HG03521 (cell line): ENCODE measurements around the gene PANK4.
"Not testable (repeated sequence)": the region's sequence is repeated elsewhere in the genome, so short reads cannot be mapped to it uniquely, and the experiment has no call there.

Experiments used
- ATAC-seq: cut with Tn5 transposase; IDR thresholded peaks from one replicate; pipeline ENCODE4 v1.9.1; 2021; ENCODE audit warnings: mild to moderate bottlenecking, moderate library complexity; ENCODE audit not compliant: unreplicated experiment

PANK4 gene

GRCh38 chr1:2559509-2560298 lies 33.3 kb upstream of the PANK4 start:
- no peak for ATAC-seq

DNA sequence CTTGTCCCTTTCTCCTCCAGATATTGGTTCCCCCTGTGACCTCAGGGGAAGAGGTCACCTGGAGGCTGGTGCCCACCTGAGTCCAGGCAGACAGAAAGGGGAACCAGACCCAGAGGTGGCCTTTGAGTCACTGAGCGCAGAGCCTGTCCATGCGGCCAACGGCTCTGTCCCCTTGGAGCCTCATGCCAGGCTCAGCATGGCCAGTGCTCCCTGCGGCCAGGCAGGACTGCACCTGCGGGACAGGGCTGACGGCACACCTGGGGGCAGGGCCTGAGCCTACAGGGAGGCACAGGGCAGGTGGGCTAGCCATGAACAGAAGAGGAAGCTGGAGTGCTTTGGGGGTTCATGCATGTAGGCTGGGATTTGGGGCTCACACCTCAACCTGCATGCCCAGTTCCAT lies 32.5 kb upstream of the PANK4 start:
- ATAC-seq, result no peak

DNA sequence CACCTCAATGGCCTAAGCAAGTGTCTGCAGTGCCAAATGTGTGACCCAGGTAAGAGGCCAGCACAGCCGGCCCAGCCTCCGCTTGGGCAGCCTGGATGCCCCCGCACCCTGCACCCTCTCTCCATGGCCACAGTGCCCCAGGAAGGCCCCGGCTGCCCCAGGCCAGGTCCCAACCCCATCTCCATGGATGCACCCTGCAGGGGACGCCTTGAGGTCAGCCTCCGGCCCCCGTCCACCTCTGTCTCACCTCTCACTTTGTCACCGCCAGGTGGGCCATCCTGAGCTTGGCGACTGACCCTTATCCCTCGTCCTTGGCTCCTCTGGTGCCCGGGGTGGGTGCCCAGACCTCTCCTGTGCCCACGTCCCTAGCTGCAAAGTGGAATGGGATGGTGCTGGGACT lies 32.0 kb upstream of the PANK4 start:
- no peak for ATAC-seq

DNA sequence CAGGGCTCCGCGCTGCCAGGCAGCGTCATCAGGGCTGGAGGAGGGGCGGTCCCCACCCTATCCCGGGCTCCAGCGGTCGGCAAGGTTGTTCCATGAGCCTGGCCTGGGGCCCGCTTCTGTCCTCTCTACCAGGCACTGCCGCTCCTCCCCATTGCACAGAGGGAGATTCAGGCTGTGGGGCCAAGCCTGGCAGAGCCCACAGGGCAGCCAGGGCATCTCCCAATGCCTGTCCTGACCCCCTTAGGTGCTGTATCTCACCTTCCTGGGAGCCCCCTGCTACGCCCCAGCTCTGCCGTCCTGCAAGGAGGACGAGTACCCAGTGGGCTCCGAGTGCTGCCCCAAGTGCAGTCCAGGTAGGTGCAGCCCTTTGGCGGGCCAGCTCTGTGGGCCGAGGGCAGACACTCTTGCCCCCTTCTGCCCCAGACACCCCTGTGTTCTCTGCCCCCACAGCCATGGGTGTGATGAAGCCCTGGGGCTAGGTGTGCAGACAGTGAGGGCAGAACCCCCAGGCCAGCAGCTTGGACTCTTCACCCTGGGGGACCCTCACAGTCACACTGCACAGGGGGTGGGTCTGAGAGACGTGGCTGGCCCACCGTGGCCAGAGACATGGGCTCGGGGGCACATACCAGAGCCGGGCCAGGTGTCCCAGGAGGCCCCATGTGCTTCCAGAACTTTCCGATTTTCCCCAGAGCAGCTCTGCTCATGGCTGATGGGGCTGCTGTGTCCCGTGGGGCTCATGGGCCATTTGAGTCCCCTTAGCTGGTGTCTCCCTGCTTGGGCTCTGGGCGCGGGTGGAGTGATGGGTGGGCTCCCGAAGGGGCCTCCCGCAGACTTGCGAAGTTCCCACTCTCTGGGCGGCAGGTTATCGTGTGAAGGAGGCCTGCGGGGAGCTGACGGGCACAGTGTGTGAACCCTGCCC lies 31.3 kb upstream of the PANK4 start:
- ATAC-seq, result no peak

DNA sequence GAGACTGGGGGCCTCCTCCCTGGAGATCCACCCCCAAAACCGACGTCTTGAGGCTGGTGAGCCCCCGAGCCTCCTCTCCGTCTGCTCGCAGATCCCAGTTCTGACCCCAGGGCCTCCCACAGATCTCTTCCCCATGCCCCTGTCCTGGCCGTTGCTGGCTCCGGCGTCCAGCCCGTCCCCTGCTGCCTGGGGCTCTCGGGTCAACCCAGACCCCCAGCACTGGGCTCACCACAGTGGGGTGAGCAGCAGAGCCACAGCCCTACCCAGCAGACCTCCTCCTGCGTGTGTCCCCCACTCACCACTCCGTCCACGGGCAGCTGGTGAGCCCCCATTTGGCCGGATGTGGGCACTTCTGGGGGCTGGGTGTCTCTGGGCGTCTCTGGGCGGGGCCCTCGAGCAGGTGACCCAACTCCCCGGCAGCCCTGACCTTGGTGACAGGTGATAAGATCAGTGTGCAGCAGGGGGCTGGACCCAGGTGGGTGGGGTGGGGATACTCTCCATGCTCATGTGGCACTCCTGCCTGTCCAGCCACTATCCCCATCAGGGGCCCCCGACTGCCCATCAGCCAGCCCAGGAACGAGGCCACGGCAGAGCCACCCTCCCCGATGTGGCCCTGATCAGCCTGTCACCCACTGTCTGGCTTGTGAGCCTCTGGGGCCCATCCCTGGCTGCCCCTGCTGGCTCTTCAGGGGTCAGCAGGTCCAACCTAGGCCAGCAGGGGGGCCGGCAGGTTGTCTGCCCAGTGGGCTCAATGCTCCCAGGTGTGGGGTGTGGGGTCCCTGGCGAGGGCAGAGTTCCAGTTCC lies 30.5 kb upstream of the PANK4 start:
- ATAC-seq, result peak; percentile 20

GRCh38 chr1:2556277-2556677 lies 29.9 kb upstream of the PANK4 start, which contains the start of gene TNFRSF14:
Gene TNFRSF14 (plus strand): TSS chr1:2556371. CDS start chr1:2556665, 294 bp downstream.
- ATAC-seq, result peak; percentile 39

GRCh38 chr1:2555634-2556276 lies 29.4 kb upstream of the PANK4 start:
- ATAC-seq, result peak; percentile 25

- no peak for ATAC-seq
These were observed 28.4 kb upstream of the PANK4 start for GRCh38 chr1:2554621-2555387.

GRCh38 chr1:2553871-2554620 lies 27.6 kb upstream of the PANK4 start:
- no peak for ATAC-seq

DNA sequence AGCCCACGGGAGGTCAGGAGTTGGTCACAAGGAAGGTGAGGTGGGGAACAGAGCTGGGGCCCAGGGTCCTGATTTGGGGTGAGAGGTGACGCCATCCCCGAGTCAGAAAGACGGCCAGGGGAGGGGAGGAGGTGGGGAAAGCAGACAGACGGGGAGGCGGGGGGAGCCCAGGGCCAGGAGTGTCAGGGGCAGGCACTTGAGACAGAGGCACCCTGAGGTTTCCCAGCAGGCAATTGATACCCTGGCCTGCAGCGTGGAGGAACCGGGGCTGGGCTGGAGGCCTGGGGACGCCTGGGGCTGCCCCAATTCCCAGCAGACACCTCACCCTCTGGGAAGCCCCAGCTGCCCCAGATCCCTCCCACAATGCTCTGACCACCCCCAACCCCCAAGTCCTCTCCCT lies 26.7 kb upstream of the PANK4 start:
- ATAC-seq, result not testable (repeated sequence)

GRCh38 chr1:2552189-2552588 lies 25.8 kb upstream of the PANK4 start:
- no peak for ATAC-seq

- ATAC-seq, result not testable (repeated sequence)
These were observed 25.1 kb upstream of the PANK4 start for GRCh38 chr1:2551544-2551943.

- ATAC-seq, result not testable (repeated sequence)
These were observed 24.0 kb upstream of the PANK4 start for GRCh38 chr1:2550309-2550861.

DNA sequence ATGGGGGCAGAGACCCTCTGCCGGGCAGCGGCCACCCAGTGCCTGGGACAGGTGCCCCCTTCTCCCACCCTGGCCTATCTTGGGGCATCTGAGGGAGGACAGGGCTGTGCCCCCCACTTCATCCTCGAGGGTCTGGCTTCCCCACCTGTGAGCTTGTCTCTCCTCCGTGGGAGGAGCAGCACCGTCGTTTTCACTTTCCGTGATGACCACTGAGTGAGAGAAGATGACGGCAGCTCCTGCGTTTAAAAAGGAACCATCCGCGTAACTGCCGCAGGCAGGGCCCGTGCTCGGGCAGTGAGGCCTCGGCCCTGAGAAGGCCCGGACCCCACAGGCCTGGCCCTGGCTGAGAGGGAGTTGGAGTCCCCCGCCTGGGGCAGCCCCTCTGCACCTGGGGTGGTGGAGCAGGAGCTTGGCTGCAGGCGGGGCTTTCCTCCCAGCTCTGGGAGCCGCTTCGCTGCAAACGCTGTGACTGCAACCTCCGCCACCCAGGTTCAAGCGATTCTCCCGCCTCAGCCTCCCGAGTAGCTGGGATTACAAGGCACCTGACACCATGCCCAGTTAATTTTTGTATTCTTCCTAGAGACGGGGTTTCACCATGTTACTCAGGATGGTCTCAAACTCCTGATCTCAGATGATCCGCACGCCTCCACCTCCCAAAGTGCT lies 23.1 kb upstream of the PANK4 start:
- ATAC-seq, result not testable (repeated sequence)

- ATAC-seq, result no peak
These were observed 21.7 kb upstream of the PANK4 start for GRCh38 chr1:2548068-2548589.

DNA sequence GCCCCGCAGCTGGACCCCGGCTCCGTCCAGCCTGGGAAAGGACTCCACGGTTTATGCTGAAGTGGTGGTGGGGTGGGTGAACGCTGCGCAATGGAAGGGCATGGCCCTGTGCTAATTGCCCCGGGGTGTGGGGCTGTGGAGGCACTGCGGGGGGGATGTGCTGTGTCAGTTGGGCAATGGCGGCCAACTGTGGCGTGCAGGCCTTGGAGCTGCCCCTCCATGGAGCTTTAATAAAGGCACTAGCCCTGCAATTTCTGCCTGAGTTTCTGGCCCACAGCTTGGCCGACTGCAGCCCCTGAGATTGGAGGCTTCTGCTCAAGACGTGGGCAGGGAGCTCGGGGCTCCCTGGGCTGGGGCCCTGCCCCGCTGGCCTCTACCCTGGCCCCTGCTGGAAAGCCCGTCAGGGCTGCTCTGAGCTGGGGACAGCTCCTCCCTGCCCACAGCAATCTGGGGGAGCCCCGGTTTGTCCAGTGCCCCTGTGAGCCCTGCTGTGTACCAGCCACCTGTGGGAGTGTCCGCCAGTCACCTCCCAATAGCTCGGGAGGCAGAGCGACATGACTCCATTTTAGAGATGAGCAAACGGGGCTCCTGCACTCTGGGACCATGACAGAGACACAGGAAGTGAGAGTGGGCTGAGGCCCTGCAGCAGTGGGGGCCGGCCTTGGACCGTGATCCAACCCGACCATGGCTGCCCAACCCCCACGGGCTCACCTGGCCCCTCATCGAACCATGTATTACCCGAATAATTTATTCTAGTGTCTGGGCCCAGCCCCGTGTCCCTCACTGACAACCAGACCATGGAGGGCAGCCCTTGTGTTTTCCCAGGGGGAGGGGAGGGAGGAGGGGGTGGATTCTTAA lies 21.0 kb upstream of the PANK4 start:
- ATAC-seq, result no peak
